DOHH2 (cell line): Measurements from ENCODE around the gene MARCHF11.

Experiments used
- EZH2phosphoT487 ChIP-seq: fragments of 200-600 bp; sonication (generic); IDR thresholded peaks from 2 replicates; pipeline ENCODE4 v1.6.1; 2017; ENCODE audit warnings: borderline replicate concordance, mild to moderate bottlenecking, antibody characterized with exemption, low read length, moderate library complexity, mixed read lengths
- TF ChIP-seq, protein P1 (sequence below): fragments of 200-600 bp; sonication (generic); IDR thresholded peaks from one replicate; pipeline ENCODE4 v1.5.1; 2014; ENCODE audit warnings: antibody characterized with exemption, mild to moderate bottlenecking, low read depth, low read length; ENCODE audit not compliant: poor library complexity, severe bottlenecking

DNA sequence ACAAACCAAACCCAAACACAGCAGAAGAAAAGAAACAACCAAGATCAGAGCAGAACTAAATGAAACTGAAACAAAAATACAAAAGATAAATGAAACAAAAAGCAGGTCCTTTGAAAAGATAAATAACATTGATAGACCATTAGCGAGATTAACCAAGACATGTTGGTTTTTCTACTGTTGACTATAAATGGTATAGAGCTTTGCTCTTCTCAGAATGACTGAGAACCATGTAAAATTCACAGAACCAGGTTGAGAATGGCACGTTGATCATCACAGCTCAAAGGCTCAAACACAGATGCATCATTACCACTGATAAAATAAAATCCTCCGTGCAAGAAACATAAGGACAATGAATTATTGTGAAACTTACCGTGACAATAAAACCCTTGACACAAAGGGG is 105.2 kb downstream of the MARCHF11 start:
- TF ChIP-seq, protein P1, sequence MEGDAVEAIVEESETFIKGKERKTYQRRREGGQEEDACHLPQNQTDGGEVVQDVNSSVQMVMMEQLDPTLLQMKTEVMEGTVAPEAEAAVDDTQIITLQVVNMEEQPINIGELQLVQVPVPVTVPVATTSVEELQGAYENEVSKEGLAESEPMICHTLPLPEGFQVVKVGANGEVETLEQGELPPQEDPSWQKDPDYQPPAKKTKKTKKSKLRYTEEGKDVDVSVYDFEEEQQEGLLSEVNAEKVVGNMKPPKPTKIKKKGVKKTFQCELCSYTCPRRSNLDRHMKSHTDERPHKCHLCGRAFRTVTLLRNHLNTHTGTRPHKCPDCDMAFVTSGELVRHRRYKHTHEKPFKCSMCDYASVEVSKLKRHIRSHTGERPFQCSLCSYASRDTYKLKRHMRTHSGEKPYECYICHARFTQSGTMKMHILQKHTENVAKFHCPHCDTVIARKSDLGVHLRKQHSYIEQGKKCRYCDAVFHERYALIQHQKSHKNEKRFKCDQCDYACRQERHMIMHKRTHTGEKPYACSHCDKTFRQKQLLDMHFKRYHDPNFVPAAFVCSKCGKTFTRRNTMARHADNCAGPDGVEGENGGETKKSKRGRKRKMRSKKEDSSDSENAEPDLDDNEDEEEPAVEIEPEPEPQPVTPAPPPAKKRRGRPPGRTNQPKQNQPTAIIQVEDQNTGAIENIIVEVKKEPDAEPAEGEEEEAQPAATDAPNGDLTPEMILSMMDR, result no peak
- TF ChIP-seq EZH2phosphoT487, result no peak
